HEK293T (cell line): ENCODE data around the gene RAC3.

Source experiments
- CTCF ChIA-PET: fragments of 350-600 bp; formaldehyde crosslinking; extraction: SDS; loops from one replicate; lab custom pipeline; 2021; ENCODE audit warnings: antibody characterized with exemption, inconsistent platforms; lab: Yijun Ruan, JAX
- POLR2A ChIA-PET: fragments of 350-600 bp; formaldehyde crosslinking; extraction: SDS; loops from one replicate; lab custom pipeline; 2020; ENCODE audit warnings: antibody characterized with exemption, inconsistent platforms; lab: Yijun Ruan, JAX
- DNase-seq: peaks from one replicate; pipeline ENCODE4 v3.0.0; 2012; ENCODE audit warnings: mixed read lengths; ENCODE audit errors: extremely low spot score
- ARNT ChIP-seq: fragments of 450-650 bp; IDR thresholded peaks from 2 replicates; pipeline ENCODE4 v1.6.1; 2017; ENCODE audit warnings: mild to moderate bottlenecking
- BHLHE40 ChIP-seq: fragments of 450-650 bp; IDR thresholded peaks from 2 replicates; pipeline ENCODE4 v1.6.1; 2016; ENCODE audit warnings: mild to moderate bottlenecking, moderate library complexity, borderline replicate concordance
- CTBP1 ChIP-seq: fragments of 450-650 bp; IDR thresholded peaks from 2 replicates; pipeline ENCODE4 v1.6.1; 2016; ENCODE audit warnings: borderline replicate concordance
- ELF4 ChIP-seq: fragments of 450-650 bp; IDR thresholded peaks from 2 replicates; pipeline ENCODE4 v1.6.1; 2017; ENCODE audit warnings: antibody characterized with exemption
- FOXA1 ChIP-seq: fragments of 450-650 bp; IDR thresholded peaks from 2 replicates; pipeline ENCODE4 v1.6.1; 2016; ENCODE audit warnings: mild to moderate bottlenecking
- FOXK2 ChIP-seq: fragments of 450-650 bp; IDR thresholded peaks from 2 replicates; pipeline ENCODE4 v1.6.1; 2016; ENCODE audit warnings: mild to moderate bottlenecking
- FOXM1 ChIP-seq: fragments of 450-650 bp; IDR thresholded peaks from 2 replicates; pipeline ENCODE4 v1.6.1; 2017; ENCODE audit warnings: mild to moderate bottlenecking, borderline replicate concordance
- HDGF ChIP-seq: fragments of 450-650 bp; IDR thresholded peaks from 2 replicates; pipeline ENCODE4 v1.6.1; 2017; ENCODE audit warnings: antibody characterized with exemption, borderline replicate concordance
- L3MBTL2 ChIP-seq: fragments of 450-650 bp; conservative IDR thresholded peaks from 2 replicates; pipeline ENCODE4 v1.6.1; 2016; ENCODE audit warnings: mild to moderate bottlenecking
- LEF1 ChIP-seq: fragments of 450-650 bp; IDR thresholded peaks from 2 replicates; pipeline ENCODE4 v1.6.1; 2017; ENCODE audit warnings: mild to moderate bottlenecking, borderline replicate concordance
- NFRKB ChIP-seq: fragments of 450-650 bp; IDR thresholded peaks from 2 replicates; pipeline ENCODE4 v1.6.1; 2016; ENCODE audit warnings: mild to moderate bottlenecking, moderate library complexity
- SP1 ChIP-seq: fragments of 450-650 bp; IDR thresholded peaks from 2 replicates; pipeline ENCODE4 v1.6.1; 2017
- SUZ12 ChIP-seq: fragments of 450-650 bp; IDR thresholded peaks from 2 replicates; pipeline ENCODE4 v1.6.1; 2016; ENCODE audit warnings: mild to moderate bottlenecking
- TARDBP ChIP-seq: fragments of 450-650 bp; IDR thresholded peaks from 2 replicates; pipeline ENCODE4 v1.6.1; 2016
- ZNF384 ChIP-seq: fragments of 450-650 bp; IDR thresholded peaks from 2 replicates; pipeline ENCODE4 v1.6.1; 2016
- TF ChIP-seq, protein P1 (sequence below): fragments of 450-650 bp; IDR thresholded peaks from 2 replicates; pipeline ENCODE4 v1.6.1; 2016

RAC3 gene

DNA sequence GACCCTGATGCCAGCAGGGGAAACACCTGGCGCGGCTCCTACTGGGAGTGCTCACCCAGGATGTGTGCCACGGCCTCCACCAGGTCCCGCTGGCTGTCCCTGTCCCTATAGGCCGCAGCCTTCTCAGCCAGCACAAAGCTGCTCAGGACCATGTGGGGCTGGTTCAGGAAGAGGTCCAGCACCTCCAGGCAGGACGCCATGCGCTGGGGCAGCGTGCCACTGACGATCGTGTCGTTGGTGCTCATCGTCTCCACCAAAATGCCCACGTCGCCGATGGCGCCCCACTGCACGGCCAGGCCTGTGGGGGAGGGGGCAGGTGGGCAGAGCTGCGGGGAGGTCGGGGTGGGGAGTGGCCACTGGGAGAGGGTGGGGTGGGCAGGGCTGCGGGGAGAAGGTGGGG, 50.1 kb downstream of the RAC3 start:
- CTCF ChIA-PET = no interaction called here

DNA sequence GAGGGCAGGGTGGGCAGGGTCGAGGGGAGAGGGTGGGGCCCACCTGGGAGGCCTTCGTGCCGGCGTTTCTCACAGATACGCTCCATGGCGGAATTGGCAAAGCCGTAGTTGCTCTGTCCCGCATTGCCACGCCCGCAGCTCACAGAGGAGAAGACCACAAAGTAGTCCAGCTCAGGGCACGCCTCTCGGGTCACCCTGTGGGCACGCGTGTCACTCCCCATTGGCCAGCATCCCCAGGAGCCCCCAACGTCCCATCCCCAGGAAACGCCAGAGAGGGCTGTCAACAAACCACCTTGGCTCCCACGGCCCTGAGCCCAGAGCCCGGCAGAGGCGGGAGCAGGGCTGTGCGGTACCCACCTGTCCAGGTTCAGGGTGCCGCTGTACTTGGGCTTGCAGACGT, 50.5 kb downstream of the RAC3 start:
- ChIA-PET POLR2A (interaction anchor here (1.0 kb wide), 1 partner anchor 16 kb away, joined by 4 read pairs; the partner anchor contains the start of gene DUS1L), CTCF (no interaction called here)

More for the DNA sequence above, 50.1 kb downstream of the RAC3 start:
- TF ChIP-seq ELF4 (no peak), SUZ12 (no peak), NFRKB (no peak), SP1 (no peak), HDGF (no peak), LEF1 (no peak), BHLHE40 (no peak), FOXA1 (no peak), CTBP1 (no peak), FOXM1 (no peak), ZNF384 (no peak), L3MBTL2 (no peak), FOXK2 (no peak), TARDBP (no peak), ARNT (no peak)
- TF ChIP-seq, protein P1, sequence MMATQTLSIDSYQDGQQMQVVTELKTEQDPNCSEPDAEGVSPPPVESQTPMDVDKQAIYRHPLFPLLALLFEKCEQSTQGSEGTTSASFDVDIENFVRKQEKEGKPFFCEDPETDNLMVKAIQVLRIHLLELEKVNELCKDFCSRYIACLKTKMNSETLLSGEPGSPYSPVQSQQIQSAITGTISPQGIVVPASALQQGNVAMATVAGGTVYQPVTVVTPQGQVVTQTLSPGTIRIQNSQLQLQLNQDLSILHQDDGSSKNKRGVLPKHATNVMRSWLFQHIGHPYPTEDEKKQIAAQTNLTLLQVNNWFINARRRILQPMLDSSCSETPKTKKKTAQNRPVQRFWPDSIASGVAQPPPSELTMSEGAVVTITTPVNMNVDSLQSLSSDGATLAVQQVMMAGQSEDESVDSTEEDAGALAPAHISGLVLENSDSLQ = no peak
- POLR2A ChIA-PET = interaction anchor here (1.0 kb wide), 1 partner anchor 16 kb away, joined by 4 read pairs; the partner anchor contains the start of gene DUS1L
- DNase-seq = no peak

DNA sequence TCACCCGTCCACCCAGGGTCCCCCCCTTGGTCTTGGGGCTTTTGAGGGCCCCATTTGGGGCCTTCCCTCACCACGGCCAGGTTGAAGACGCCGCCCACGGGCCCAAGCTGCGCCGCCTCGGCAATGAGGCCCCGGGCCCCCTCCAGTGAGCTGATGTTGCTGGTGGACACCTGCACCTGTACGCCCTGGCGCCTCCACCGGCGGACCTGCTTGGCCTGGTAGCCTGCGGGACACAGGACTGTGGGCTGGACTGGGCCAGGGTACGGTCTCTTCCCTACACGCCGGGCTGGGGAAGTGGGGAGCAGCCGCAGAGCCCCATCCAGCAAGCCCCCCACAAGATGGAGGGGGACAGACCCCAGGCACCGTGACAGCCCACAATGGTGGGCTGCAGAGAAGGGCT, 51.0 kb downstream of the RAC3 start:
- CTCF ChIA-PET = no interaction called here
- DNase-seq = no peak
- TF ChIP-seq, protein P1 = no peak
- TF ChIP-seq ELF4 (no peak), L3MBTL2 (no peak), SUZ12 (no peak), FOXK2 (no peak), ZNF384 (no peak), ARNT (no peak), LEF1 (no peak), NFRKB (no peak), TARDBP (no peak), SP1 (no peak), FOXM1 (no peak), FOXA1 (no peak), HDGF (no peak), BHLHE40 (no peak), CTBP1 (no peak)
- POLR2A ChIA-PET = no interaction called here

More for the DNA sequence above, 50.5 kb downstream of the RAC3 start:
- TF ChIP-seq TARDBP (no peak), FOXM1 (no peak), FOXK2 (no peak), L3MBTL2 (no peak), NFRKB (no peak), SP1 (no peak), HDGF (no peak), BHLHE40 (no peak), CTBP1 (no peak), ARNT (no peak), SUZ12 (no peak), LEF1 (no peak), FOXA1 (no peak), ELF4 (no peak), ZNF384 (no peak)
- TF ChIP-seq, protein P1 = no peak
- no peak for DNase-seq

DNA sequence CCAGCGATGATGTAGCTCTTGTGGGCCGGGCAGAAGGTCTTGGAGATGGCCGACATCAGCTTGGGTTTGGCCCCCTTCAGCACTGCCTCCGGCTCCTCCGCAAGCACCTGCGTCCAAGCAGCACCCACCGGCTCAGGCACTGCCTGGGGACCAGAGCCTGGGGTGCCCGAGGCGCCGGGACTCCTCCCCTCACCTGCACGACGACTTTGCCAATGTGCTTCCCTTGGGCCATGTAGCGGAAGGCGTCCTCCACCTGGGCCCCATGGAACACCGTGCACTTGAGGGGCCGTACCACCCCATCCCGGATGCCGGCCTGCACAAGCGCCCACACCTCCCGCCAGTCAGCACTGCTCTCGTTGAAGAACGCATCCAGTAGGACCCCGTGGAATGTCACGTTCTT, 51.5 kb downstream of the RAC3 start:
- POLR2A ChIA-PET = no interaction called here
- CTCF ChIA-PET = no interaction called here

More for the DNA sequence above, 51.5 kb downstream of the RAC3 start:
- TF ChIP-seq BHLHE40 (no peak), HDGF (no peak), ARNT (no peak), FOXM1 (no peak)
- no peak for DNase-seq
